Myocyte (in vitro differentiated cells): Measurements from ENCODE around the gene RAD50. TPM values are rescaled to one million over a fixed set of nuclear protein-coding genes. Genes with fewer than 3 reads are reported as not detected.

Experiments
- DNase-seq: peaks from one replicate; pipeline ENCODE4 v3.0.0-alpha.2; 2012; ENCODE audit warnings: low read depth
- total RNA-seq: library from RNA; depleted of rRNA; stranded (reverse); fragments of >200 nt; gene quantifications from 2 replicates; pipeline ENCODE4 v1.2.3, GENCODE V29; 2014

The RAD50 gene
- total RNA-seq, 1 donor from 2014 or later, result 25.9 TPM

DNA sequence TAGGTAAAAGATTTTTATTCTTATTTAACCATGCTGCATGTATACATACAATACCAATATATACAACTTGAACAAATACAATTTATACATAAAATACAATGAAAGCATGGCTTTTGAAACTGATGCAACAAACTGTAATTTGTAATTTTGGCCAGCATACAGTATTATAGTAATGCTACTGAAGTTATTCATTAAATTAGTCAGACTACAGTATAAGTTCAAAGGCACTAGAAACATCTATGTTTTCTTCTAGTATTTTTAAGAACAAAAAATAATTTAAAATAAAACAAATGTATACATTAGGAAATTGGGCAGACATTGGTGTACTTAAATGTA lies 135.8 kb downstream of the RAD50 start:
- DNase-seq, result no peak

Other genes starting within 250 kb of the RAD50 start
- gene SLC22A5, start 187.3 kb upstream of the RAD50 start, total RNA-seq, result 4.8 and 13.4 TPM in 2 replicates
- 9.8 and 11.7 TPM in 2 replicates for gene IRF1, start 66.2 kb upstream of the RAD50 start, total RNA-seq
- gene IL5, start 13.5 kb upstream of the RAD50 start, total RNA-seq, result not detected in 2 replicates
- gene IL13, start 101.2 kb downstream of the RAD50 start, total RNA-seq, result not detected in 2 replicates
- gene IL4, start 117.0 kb downstream of the RAD50 start, total RNA-seq, result not detected in 2 replicates
- 7.1 and 7.4 TPM in 2 replicates for gene KIF3A, start 180.6 kb downstream of the RAD50 start, total RNA-seq
- not detected in 2 replicates for gene CCNI2, start 190.4 kb downstream of the RAD50 start, total RNA-seq
- gene SEPTIN8, start 220.3 kb downstream of the RAD50 start, total RNA-seq, result 22.0 and 25.3 TPM in 2 replicates